ENCODE measurements around the gene ARHGAP33. TPM values are rescaled to one million over a fixed set of nuclear protein-coding genes. Genes with fewer than 3 reads are reported as not detected.

ARHGAP33 gene
- total RNA-seq, 1 donor from 2014 or later, result 3.8 TPM

- DNase-seq (ENCODE audit: low read depth), result no peak
Measured at GRCh38 chr19:35738887-35739229, 36.5 kb upstream of the ARHGAP33 start.

DNA sequence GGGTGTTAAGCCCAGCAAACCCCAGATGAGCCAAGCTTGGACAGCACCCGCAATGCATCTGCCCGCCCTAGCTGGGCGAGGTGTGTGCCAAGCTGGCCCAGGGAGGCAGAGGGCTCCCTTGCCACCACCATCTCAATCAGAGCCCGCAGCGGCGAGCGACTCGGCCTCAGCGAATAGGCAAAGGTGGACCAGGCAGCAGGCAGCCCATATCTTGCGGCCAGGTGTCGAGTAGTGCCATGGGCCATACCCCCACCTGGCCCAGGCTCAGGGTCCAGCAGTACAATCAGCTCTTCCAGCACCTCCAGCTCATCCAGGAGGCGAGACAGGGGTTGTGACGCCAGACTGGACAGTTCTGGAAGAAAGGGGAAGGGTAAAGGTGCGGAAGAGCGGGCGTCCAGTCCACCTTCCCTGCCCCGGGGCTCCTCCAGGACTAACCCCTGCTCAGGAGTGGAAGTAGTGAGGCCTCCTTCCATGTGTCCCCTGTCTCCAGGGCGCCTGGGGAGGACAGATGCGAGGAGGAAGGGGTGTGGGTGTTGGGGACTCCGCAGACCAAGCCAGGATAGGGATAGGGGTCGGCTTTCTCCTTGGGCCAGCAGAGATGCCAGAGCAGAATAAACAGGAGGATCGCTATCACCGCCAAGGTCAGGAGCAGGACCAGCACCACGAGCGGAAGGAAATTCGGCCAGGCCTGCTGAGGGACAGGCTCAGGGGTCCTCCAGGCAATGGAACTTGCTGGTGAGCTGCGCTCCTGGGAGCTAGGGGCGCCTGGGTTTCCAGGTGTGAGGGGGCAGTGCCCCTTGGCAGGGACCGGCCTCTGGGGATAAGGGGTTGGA is 35.9 kb upstream of the ARHGAP33 start:
- DNase-seq (ENCODE audit: low read depth), result no peak

GRCh38 chr19:35740108-35740422 is 35.3 kb upstream of the ARHGAP33 start:
- DNase-seq (ENCODE audit: low read depth), result no peak

GRCh38 chr19:35740423-35741202 is 34.8 kb upstream of the ARHGAP33 start:
- peak; percentile 98 for DNase-seq (ENCODE audit: low read depth)

DNA sequence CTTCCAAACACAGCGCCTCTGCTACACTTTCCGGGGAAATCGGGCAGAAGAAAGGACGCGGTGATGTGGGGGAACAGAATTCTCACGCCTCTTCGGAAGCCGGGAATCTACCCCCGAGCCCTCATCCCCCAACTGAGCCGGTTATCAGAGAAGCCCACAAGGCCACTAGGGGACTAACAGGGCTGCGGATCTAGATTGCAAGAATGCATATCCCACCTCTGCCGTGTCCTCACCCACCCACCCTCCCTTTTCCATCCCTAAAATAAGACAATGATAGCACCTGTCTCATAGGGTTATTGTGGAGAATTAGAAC is 34.2 kb upstream of the ARHGAP33 start:
- DNase-seq (ENCODE audit: low read depth), result peak; percentile 34

- DNase-seq (ENCODE audit: low read depth), result no peak
Measured at GRCh38 chr19:35742121-35742724, 33.1 kb upstream of the ARHGAP33 start, which contains the start of gene IGFLR1. Gene IGFLR1, minus strand, starts transcription at chr19:35742452. Its CDS starts 1,272 bp downstream, at chr19:35741180.

GRCh38 chr19:35743640-35744429 is 31.5 kb upstream of the ARHGAP33 start:
- no peak for DNase-seq (ENCODE audit: low read depth)

GRCh38 chr19:35744430-35745327 is 30.7 kb upstream of the ARHGAP33 start:
- peak; percentile 98 for DNase-seq (ENCODE audit: low read depth)

- DNase-seq (ENCODE audit: low read depth), result peak; percentile 99
Measured at GRCh38 chr19:35745328-35746086, 29.9 kb upstream of the ARHGAP33 start, which contains the start of the genes PSENEN and U2AF1L4. Gene PSENEN, plus strand, starts transcription at chr19:35745651. Its CDS starts 280 bp downstream, at chr19:35745931. Gene U2AF1L4, minus strand, starts transcription at chr19:35745418. Its CDS starts 27 bp downstream, at chr19:35745391.

DNA sequence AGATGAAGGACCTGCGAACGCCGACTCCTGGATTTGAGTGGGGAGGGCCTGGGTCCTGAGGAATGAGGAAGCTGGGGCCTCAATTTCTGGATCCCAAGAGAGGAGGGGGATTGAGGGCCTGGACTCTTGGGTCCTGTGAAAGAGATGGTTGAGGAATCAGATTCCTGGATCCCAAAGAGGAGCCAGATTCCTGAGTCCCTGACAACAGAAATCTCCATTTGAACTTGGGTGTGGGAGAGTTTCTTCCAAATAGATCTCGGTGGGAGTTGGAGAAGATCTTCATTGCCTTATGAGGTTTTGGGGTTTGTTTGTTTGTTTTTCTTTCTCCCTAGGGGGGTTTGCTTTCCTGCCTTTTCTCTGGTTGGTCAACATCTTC is 29.3 kb upstream of the ARHGAP33 start:
- no peak for DNase-seq (ENCODE audit: low read depth)

GRCh38 chr19:35746531-35746930 is 28.8 kb upstream of the ARHGAP33 start:
- DNase-seq (ENCODE audit: low read depth), result no peak

GRCh38 chr19:35748106-35749020 is 27.0 kb upstream of the ARHGAP33 start, which contains the start of gene LIN37:
Gene LIN37, plus strand, starts transcription at chr19:35748576. Its CDS starts 149 bp downstream, at chr19:35748725.
- DNase-seq (ENCODE audit: low read depth), result peak; percentile 100

- DNase-seq (ENCODE audit: low read depth), result no peak
Measured at GRCh38 chr19:35750167-35750566, 25.2 kb upstream of the ARHGAP33 start.

- DNase-seq (ENCODE audit: low read depth), result no peak
Measured at GRCh38 chr19:35751839-35752745, 23.3 kb upstream of the ARHGAP33 start.

- DNase-seq (ENCODE audit: low read depth), result no peak
Measured at GRCh38 chr19:35752746-35753350, 22.5 kb upstream of the ARHGAP33 start.

- DNase-seq (ENCODE audit: low read depth), result no peak
Measured at GRCh38 chr19:35753634-35754369, 21.6 kb upstream of the ARHGAP33 start.
